Endodermal cell (in vitro differentiated cells): Measurements from ENCODE around the gene ANKRD23. TPM values are rescaled to one million over a fixed set of nuclear protein-coding genes. Genes with fewer than 3 reads are reported as not detected.
A peak's percentile ranks its signal among the peaks of the same experiment; 100 is the strongest.

ENCODE experiments used
- DNase-seq: peaks from one replicate; pipeline ENCODE4 v3.0.0-alpha.2; 2017
- H3K27ac ChIP-seq: 2 replicates; pipeline ENCODE4 v1.5.1; 2013; ENCODE audit warnings: mild to moderate bottlenecking, low read depth, low read length, moderate library complexity
- H3K27me3 ChIP-seq: 2 replicates; pipeline ENCODE4 v1.6.1; 2013; ENCODE audit warnings: mild to moderate bottlenecking, low read length, moderate library complexity; ENCODE audit not compliant: insufficient read depth, control insufficient read depth, poor library complexity, severe bottlenecking
- H3K36me3 ChIP-seq: 2 replicates; pipeline ENCODE4 v1.7.0; 2013; ENCODE audit warnings: mild to moderate bottlenecking, low read length, moderate library complexity; ENCODE audit not compliant: control insufficient read depth, insufficient read depth
- H3K4me1 ChIP-seq: one replicate; pipeline ENCODE4 v1.7.0; 2013; ENCODE audit warnings: low read length; ENCODE audit not compliant: control insufficient read depth, insufficient read depth
- H3K4me3 ChIP-seq: 2 replicates; pipeline ENCODE4 v1.5.1; 2013; ENCODE audit warnings: mild to moderate bottlenecking, low read length, moderate library complexity
- H3K9ac ChIP-seq: 2 replicates; pipeline ENCODE4 v1.6.1; 2013; ENCODE audit warnings: mild to moderate bottlenecking, low read length, moderate library complexity; ENCODE audit not compliant: poor library complexity, severe bottlenecking; ENCODE audit errors: extremely low read depth
- H3K9me3 ChIP-seq: 2 replicates; pipeline ENCODE4 v1.6.1; 2013; ENCODE audit warnings: mild to moderate bottlenecking, low read length, moderate library complexity; ENCODE audit not compliant: control insufficient read depth
- H3K27ac Mint-ChIP-seq: 2 replicates; pipeline ENCODE4 v1.8.0; 2020; ENCODE audit warnings: mixed read lengths
- H3K27me3 Mint-ChIP-seq: 2 replicates; pipeline ENCODE4 v1.8.0; 2021; ENCODE audit warnings: mild to moderate bottlenecking, mixed read lengths; ENCODE audit not compliant: insufficient read depth
- H3K36me3 Mint-ChIP-seq: 2 replicates; pipeline ENCODE4 v1.8.0; 2020; ENCODE audit warnings: low read depth, mixed read lengths
- H3K4me1 Mint-ChIP-seq: 2 replicates; pipeline ENCODE4 v1.8.0; 2020; ENCODE audit warnings: mixed read lengths
- H3K4me3 Mint-ChIP-seq: 2 replicates; pipeline ENCODE4 v1.8.0; 2020; ENCODE audit warnings: mild to moderate bottlenecking, moderate library complexity, mixed read lengths
- H3K9me3 Mint-ChIP-seq: 2 replicates; pipeline ENCODE4 v1.8.0; 2020; ENCODE audit warnings: mild to moderate bottlenecking, mixed read lengths
- CTCF ChIP-seq: fragments of 200-600 bp; sonication (generic); conservative IDR thresholded peaks from 2 replicates; pipeline ENCODE4 v1.5.0; 2021; ENCODE audit warnings: antibody characterized with exemption, mild to moderate bottlenecking
- WGBS, 2 experiments: methylation state at CpG; one replicate each; pipeline versions ENCODE4 v1.1.5 to v1.1.7; 2013; ENCODE audit warnings: missing lambda C conversion rate in 2 of 2, mixed read lengths in 1 of 2; ENCODE audit not compliant: insufficient coverage in 1 of 2, insufficient read length in 1 of 2; 5-methylcytosine and 5-hydroxymethylcytosine counted together
- long read RNA-seq, 4 experiments: library from polyadenylated mRNA in 2 of 4; library from RNA in 1 of 4; library from capped mRNA in 1 of 4; stranded (forward) in 3 of 4; unstranded in 1 of 4; transcript quantifications; one replicate each; pipeline ENCODE4 v2.0.0, GENCODE V29; 2020 to 2021; ENCODE audit warnings: inconsistent platforms in 1 of 4
- polyA plus RNA-seq, 2 experiments: library from polyadenylated mRNA; stranded (reverse); fragments of 50-300 nt; gene quantifications; one replicate each; pipeline ENCODE4 v1.2.3, GENCODE V29; 2013
- total RNA-seq, 2 donors: library from RNA; stranded (reverse); fragmentation: NEBNext Ultra II Directional in 1 of 2; extraction: Animal tissue kit (Norgen Biotek cat#: 25700) in 1 of 2; gene quantifications; 2 replicates in 1 of 2; 3 replicates in 1 of 2; pipeline ENCODE4 v1.2.1, GENCODE V29; 2021

Gene ANKRD23
- total RNA-seq, result 1 to 10 TPM; 2.6 to 3.6 TPM
- polyA plus RNA-seq (2013, experiment 1 of 2), result 3.5 TPM
- polyA plus RNA-seq (2013, experiment 2 of 2), result 2.6 TPM
- long read RNA-seq, experiment 1, result 0 reads
- long read RNA-seq, experiment 2, partial matches to known transcripts, result 1 of 8 reads
- long read RNA-seq, experiment 2, other reads (novel, unspliced or antisense), result 7 of 8 reads
- long read RNA-seq, experiment 3, partial matches to known transcripts, result 1 of 10 reads
- long read RNA-seq, experiment 3, other reads (novel, unspliced or antisense), result 9 of 10 reads
- long read RNA-seq, experiment 4, result 0 reads

- peaks cover 16% of the 10 kb centered on the region for H3K36me3 Mint-ChIP-seq
- H3K4me3 Mint-ChIP-seq, result no peak within 1 kb of the TSS
Measured at GRCh38 chr2:96843538-96844268, at the start of gene ANKRD23. ANKRD23 (minus strand) TSS chr2:96844021; CDS start chr2:96843992, 29 bp downstream.

GRCh38 chr2:96891591-96892333 is 47.9 kb upstream of the ANKRD23 start:
- Histone ChIP-seq H3K9ac (no peak overlapping the region), H3K4me3 (no peak overlapping the region), H3K4me1 (peaks cover 12% of the 10 kb centered on the region), H3K36me3 (no peaks in the 10 kb centered on the region), H3K9me3 (no peaks in the 10 kb centered on the region), H3K27ac (no peak overlapping the region), H3K27me3 (no peaks in the 10 kb centered on the region)
- no peak for TF ChIP-seq CTCF
- Mint-ChIP-seq H3K4me1 (peaks cover 52% of the 10 kb centered on the region), H3K36me3 (no peaks in the 10 kb centered on the region), H3K4me3 (peak overlapping the region; percentile 5), H3K27ac (peak overlapping the region; percentile 91), H3K27me3 (no peaks in the 10 kb centered on the region), H3K9me3 (no peaks in the 10 kb centered on the region)
- 64 to 78% methylated on average over 10 to 11 of the region's 11 CpGs for WGBS, 2 experiments
- peak; percentile 84 for DNase-seq

More at GRCh38 chr2:96843538-96844268, at the start of gene ANKRD23:
- 93 to 100% methylated on average over 7 to 14 of the region's 14 CpGs for WGBS, 2 experiments
- H3K4me1 ChIP-seq, result no peaks in the 10 kb centered on the region
- no peaks in the 10 kb centered on the region for H3K9me3 ChIP-seq
- H3K27me3 ChIP-seq, result no peaks in the 10 kb centered on the region
- no peak within 1 kb of the TSS for H3K9ac ChIP-seq
- DNase-seq, result no peak
- no peak within 1 kb of the TSS for H3K27ac Mint-ChIP-seq
- no peaks in the 10 kb centered on the region for H3K27me3 Mint-ChIP-seq
- TF ChIP-seq CTCF, result no peak
- peaks cover 12% of the 10 kb centered on the region for H3K36me3 ChIP-seq
- H3K9me3 Mint-ChIP-seq, result no peaks in the 10 kb centered on the region
- peaks cover 2% of the 10 kb centered on the region for H3K4me1 Mint-ChIP-seq
- H3K27ac ChIP-seq, result no peak within 1 kb of the TSS
- H3K4me3 ChIP-seq, result no peak within 1 kb of the TSS

GRCh38 chr2:96890726-96891385 is 47.0 kb upstream of the ANKRD23 start:
- Histone ChIP-seq H3K27me3 (no peaks in the 10 kb centered on the region), H3K9me3 (no peaks in the 10 kb centered on the region), H3K9ac (no peak overlapping the region), H3K4me1 (peaks cover 12% of the 10 kb centered on the region), H3K27ac (no peak overlapping the region), H3K36me3 (no peaks in the 10 kb centered on the region), H3K4me3 (no peak overlapping the region)
- Mint-ChIP-seq H3K27ac (peak overlapping the region; percentile 91), H3K4me3 (peak overlapping the region; percentile 5), H3K36me3 (no peaks in the 10 kb centered on the region), H3K9me3 (no peaks in the 10 kb centered on the region), H3K27me3 (no peaks in the 10 kb centered on the region), H3K4me1 (peaks cover 53% of the 10 kb centered on the region)
- 72 to 75% methylated on average over 6 of the region's 6 CpGs for WGBS, 2 experiments
- no peak for TF ChIP-seq CTCF
- no peak for DNase-seq
